Adrenal gland (tissue), 12 donors: Measurements from ENCODE around the gene KCNMB3. TPM values are rescaled to one million over a fixed set of nuclear protein-coding genes. Genes with fewer than 3 reads are reported as not detected.

ENCODE experiments used
- DNase-seq, 7 donors: peaks; one replicate each; pipeline ENCODE4 v3.0.0-alpha.2; 2019 to 2020
- H3K27ac ChIP-seq, 5 donors: fragments of 200-600 bp; sonication (generic) in 4 of 5; 1 replicate in 3 of 5; 2 replicates in 2 of 5; pipeline versions ENCODE4 v1.5.1 to v1.8.0; 2016 to 2020; ENCODE audit warnings: mild to moderate bottlenecking in 1 of 5
- H3K27me3 ChIP-seq: fragments of 200-600 bp; 2 replicates; pipeline ENCODE4 v1.8.0; 2021
- H3K36me3 ChIP-seq, 2 donors: fragments of 200-600 bp; replicated peaks in 1 of 2; 1 replicate in 1 of 2; 2 replicates in 1 of 2; pipeline versions ENCODE4 v1.5.1 to v1.8.0; 2018 to 2022
- H3K4me1 ChIP-seq, 2 donors: fragments of 200-600 bp; replicated peaks in 1 of 2; 1 replicate in 1 of 2; 2 replicates in 1 of 2; pipeline versions ENCODE4 v1.5.1 to v1.8.0; 2018 to 2021
- H3K4me3 ChIP-seq, 4 donors: fragments of 200-600 bp; sonication (generic) in 3 of 4; one replicate each; pipeline ENCODE4 v1.5.1; 2016 to 2018
- H3K9me3 ChIP-seq, 3 donors: fragments of 200-600 bp; sonication (generic) in 1 of 3; replicated peaks in 1 of 3; 1 replicate in 2 of 3; 2 replicates in 1 of 3; pipeline versions ENCODE4 v1.5.1 to v1.8.0; 2016 to 2021
- CTCF ChIP-seq, 6 experiments: fragments of 450-650 bp in 4 of 6; fragments of 200-600 bp in 2 of 6; sonication (generic) in 1 of 6; IDR thresholded peaks; 1 replicate in 5 of 6; 2 replicates in 1 of 6; pipeline versions ENCODE4 v1.5.1 to v1.8.0; 2016 to 2021; ENCODE audit warnings: antibody characterized with exemption in 6 of 6, mild to moderate bottlenecking in 2 of 6, moderate library complexity in 1 of 6
- POLR2A ChIP-seq, 2 donors: fragments of 450-650 bp; IDR thresholded peaks; one replicate each; pipeline ENCODE4 v1.6.1; 2017; ENCODE audit warnings: antibody characterized with exemption in 2 of 2, mild to moderate bottlenecking in 2 of 2, moderate library complexity in 1 of 2
- WGBS, 4 donors: extraction: QIAGEN DNeasy Blood & Tissue Kit in 2 of 4; methylation state at CpG; one replicate each; pipeline versions ENCODE4 v1.1.5 to v1.1.7; 2013 to 2017; 5-methylcytosine and 5-hydroxymethylcytosine counted together
- intact Hi-C, 2 donors: fragments of 100-400 bp; cut with DNase I; formaldehyde crosslinking; loops; one replicate each; pipeline versions ENCODE4 v1.14.1 to v1.15.0; 2022 to 2023
- polyA plus RNA-seq, 3 donors: library from polyadenylated mRNA; stranded (reverse); fragments of 200-250 nt in 2 of 3; fragments of 350-450 nt in 1 of 3; fragmentation: Illumina TruSeq in 1 of 3; extraction: RNeasy Lipid Tissue Mini Kit (QIAGEN cat#74804) in 1 of 3; gene quantifications; one replicate each; pipeline ENCODE4 v1.2.3, GENCODE V29; 2013 to 2014
- total RNA-seq, 9 donors: library from RNA; depleted of rRNA in 4 of 9; stranded (reverse); fragments of >200 nt in 4 of 9; fragments of 120-200 nt in 1 of 9; fragmentation: NEBNext Ultra II Directional in 1 of 9; extraction: Animal tissue kit (Norgen Biotek cat#: 25700) in 1 of 9; gene quantifications; one replicate each; pipeline versions ENCODE4 v1.1.0 to v1.2.4, GENCODE V29; 2013 to 2023
- donor health status: healthy with polysubstance abuse.
- donor health status: Bipolar disorder and iron deficiency.
- donor health status: DM: yes; HTN: yes; CAD: no.
- donor health status: DM: no; HTN: no; CAD: no.
- donor health status: DM: no; HTN: no; CAD: no.
- donor health status: DM: yes; HTN: yes; CAD: no.

The KCNMB3 gene
- total and polyA plus RNA-seq, 12 donors = under 0.01 to 5.7 (median 2.3) TPM

DNA sequence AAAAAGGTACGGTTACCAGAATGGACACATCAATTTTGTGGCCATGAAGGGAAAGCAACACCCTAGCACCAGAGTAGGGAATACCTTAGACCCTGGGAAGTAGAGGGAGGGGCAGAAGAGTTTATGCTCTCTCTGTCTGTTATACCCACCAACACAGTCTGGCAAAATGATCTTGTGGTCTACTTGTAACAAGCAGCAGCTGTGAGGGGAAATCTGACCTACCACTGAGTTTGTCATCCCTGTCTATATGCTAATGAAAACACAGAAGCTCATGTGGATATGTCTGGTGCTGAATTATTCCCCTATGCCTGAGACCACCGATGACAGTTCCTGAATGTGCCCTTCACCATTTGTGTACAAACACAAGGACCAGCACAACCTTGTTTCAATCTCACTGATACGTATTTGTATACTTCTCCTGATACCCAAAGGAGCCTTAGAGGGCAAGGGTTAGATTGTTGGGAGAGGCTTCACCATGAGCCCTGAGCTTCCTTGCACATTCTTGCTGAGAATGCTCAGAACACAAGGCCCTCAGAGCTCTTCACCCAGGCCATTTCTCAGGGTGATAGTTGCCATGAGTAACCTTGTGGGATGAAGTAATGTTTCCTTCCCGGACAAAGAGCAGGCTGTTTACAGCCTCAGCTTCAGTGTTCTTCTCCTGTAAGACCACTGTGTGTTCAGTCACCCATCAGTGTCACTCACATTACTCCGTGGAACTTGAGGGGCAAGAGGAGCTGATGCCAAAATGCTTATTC is 47.2 kb upstream of the KCNMB3 start:
- intact Hi-C loops = no loop called here
- peaks cover 0 to 5% (median 0%) of the 10 kb centered on the region in 3 donors for H3K9me3 ChIP-seq
- WGBS, 4 donors = 65 to 82% (median 76%) methylated on average over 5 of the region's 5 CpGs
- H3K4me1 ChIP-seq = no peaks in the 10 kb centered on the region
- no peak overlapping the region for H3K4me3 ChIP-seq
- H3K36me3 ChIP-seq = no peaks in the 10 kb centered on the region
- no peaks in the 10 kb centered on the region for H3K27me3 ChIP-seq
- TF ChIP-seq POLR2A (IDR thresholded peaks at IDR 0.05) = no peak
- no peak for TF ChIP-seq CTCF (IDR thresholded peaks at IDR 0.05)
- no peak for DNase-seq
- no peak overlapping the region for H3K27ac ChIP-seq

GRCh38 chr3:179292450-179292849 is 41.5 kb upstream of the KCNMB3 start:
- TF ChIP-seq POLR2A (IDR thresholded peaks at IDR 0.05) (no peak), CTCF (IDR thresholded peaks at IDR 0.05) (no peak)
- H3K4me1 ChIP-seq = no peaks in the 10 kb centered on the region
- H3K27me3 ChIP-seq = no peaks in the 10 kb centered on the region
- no peaks in the 10 kb centered on the region for H3K9me3 ChIP-seq
- 77 to 91% (median 84%) methylated on average over 2 of the region's 2 CpGs for WGBS, 4 donors
- DNase-seq = no peak
- intact Hi-C loops = no loop called here
- H3K36me3 ChIP-seq = no peaks in the 10 kb centered on the region
- no peak overlapping the region for H3K27ac ChIP-seq
- no peak overlapping the region for H3K4me3 ChIP-seq

GRCh38 chr3:179289295-179289694 is 38.4 kb upstream of the KCNMB3 start:
- Histone ChIP-seq H3K27ac (no peak overlapping the region), H3K4me3 (no peak overlapping the region), H3K36me3 (no peaks in the 10 kb centered on the region), H3K27me3 (no peaks in the 10 kb centered on the region), H3K4me1 (no peaks in the 10 kb centered on the region), H3K9me3 (no peaks in the 10 kb centered on the region)
- intact Hi-C loops = no loop called here
- no peak for TF ChIP-seq CTCF (IDR thresholded peaks at IDR 0.05)
- TF ChIP-seq POLR2A (IDR thresholded peaks at IDR 0.05) = no peak
- no peak for DNase-seq
- 56 to 67% (median 62%) methylated on average over 3 of the region's 3 CpGs for WGBS, 4 donors

- Histone ChIP-seq H3K4me3 (no peak overlapping the region), H3K27ac (no peak overlapping the region), H3K4me1 (no peaks in the 10 kb centered on the region), H3K27me3 (no peaks in the 10 kb centered on the region), H3K9me3 (no peaks in the 10 kb centered on the region), H3K36me3 (no peaks in the 10 kb centered on the region)
- 52 to 75% (median 66%) methylated on average over 4 of the region's 4 CpGs for WGBS, 4 donors
- TF ChIP-seq CTCF (IDR thresholded peaks at IDR 0.05) = no peak
- TF ChIP-seq POLR2A (IDR thresholded peaks at IDR 0.05) = no peak
- intact Hi-C loops = no loop called here
- no peak for DNase-seq
These were observed 37.9 kb upstream of the KCNMB3 start for GRCh38 chr3:179288845-179289244.
